GM21528 (cell line): ENCODE measurements around the gene GRK1.

Source experiments
- ATAC-seq: cut with Tn5 transposase; IDR thresholded peaks from one replicate; pipeline ENCODE4 v1.9.1; 2021; ENCODE audit warnings: mild to moderate bottlenecking, moderate library complexity; ENCODE audit not compliant: unreplicated experiment, low FRiP score

Gene GRK1

GRCh38 chr13:113647351-113648215, 19.4 kb upstream of the GRK1 start:
- no peak for ATAC-seq

- no peak for ATAC-seq
Observed at GRCh38 chr13:113648216-113648610, 18.8 kb upstream of the GRK1 start.

GRCh38 chr13:113649212-113649611, 17.8 kb upstream of the GRK1 start:
- no peak for ATAC-seq

GRCh38 chr13:113650275-113650674, 16.7 kb upstream of the GRK1 start:
- no peak for ATAC-seq

GRCh38 chr13:113650731-113651148, 16.3 kb upstream of the GRK1 start:
- ATAC-seq, result no peak

GRCh38 chr13:113651511-113652403, 15.3 kb upstream of the GRK1 start:
- ATAC-seq, result no peak

- ATAC-seq, result no peak
Observed at GRCh38 chr13:113652404-113653263, 14.4 kb upstream of the GRK1 start.

- ATAC-seq, result no peak
Observed at GRCh38 chr13:113653264-113654174, 13.5 kb upstream of the GRK1 start.

- ATAC-seq, result no peak
Observed at GRCh38 chr13:113654175-113654560, 12.9 kb upstream of the GRK1 start.

- no peak for ATAC-seq
Observed at GRCh38 chr13:113654591-113655345, 12.3 kb upstream of the GRK1 start.

GRCh38 chr13:113655346-113656002, 11.5 kb upstream of the GRK1 start:
- no peak for ATAC-seq

GRCh38 chr13:113656003-113656588, 10.9 kb upstream of the GRK1 start:
- no peak for ATAC-seq

GRCh38 chr13:113656831-113657671, 10.0 kb upstream of the GRK1 start:
- no peak for ATAC-seq

- no peak for ATAC-seq
Observed at GRCh38 chr13:113657851-113658741, 8.9 kb upstream of the GRK1 start, which contains the start of gene ATP4B. ATP4B (minus strand) TSS chr13:113658198; CDS start chr13:113658144, 54 bp downstream.

GRCh38 chr13:113658836-113659235, 8.2 kb upstream of the GRK1 start:
- no peak for ATAC-seq

- no peak for ATAC-seq
Observed at GRCh38 chr13:113659337-113659736, 7.7 kb upstream of the GRK1 start.
